ENCODE data around the gene GPR39.

DNA sequence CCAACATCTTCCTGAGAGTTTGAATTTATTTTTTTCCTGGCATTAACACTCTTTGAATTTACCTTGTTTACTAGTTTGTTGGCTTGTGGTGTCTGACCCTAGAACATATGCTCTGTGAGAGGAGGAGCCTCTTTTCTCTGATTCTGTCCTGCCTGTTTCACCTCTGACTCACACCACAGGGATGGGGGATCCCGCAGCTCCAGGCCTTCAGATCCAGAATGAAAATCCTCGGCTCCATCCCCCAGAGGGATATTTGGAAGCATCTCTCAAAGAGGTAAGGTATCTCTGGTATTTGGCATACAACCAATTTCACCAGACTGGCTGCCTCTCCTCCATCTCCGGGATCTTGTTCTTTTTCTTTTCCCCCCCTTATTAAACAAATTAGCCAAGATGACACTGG, 104.7 kb downstream of the GPR39 start:
- no peak for TF ChIP-seq POLR2A (IDR thresholded peaks at IDR 0.05)
- TF ChIP-seq, protein P1, sequence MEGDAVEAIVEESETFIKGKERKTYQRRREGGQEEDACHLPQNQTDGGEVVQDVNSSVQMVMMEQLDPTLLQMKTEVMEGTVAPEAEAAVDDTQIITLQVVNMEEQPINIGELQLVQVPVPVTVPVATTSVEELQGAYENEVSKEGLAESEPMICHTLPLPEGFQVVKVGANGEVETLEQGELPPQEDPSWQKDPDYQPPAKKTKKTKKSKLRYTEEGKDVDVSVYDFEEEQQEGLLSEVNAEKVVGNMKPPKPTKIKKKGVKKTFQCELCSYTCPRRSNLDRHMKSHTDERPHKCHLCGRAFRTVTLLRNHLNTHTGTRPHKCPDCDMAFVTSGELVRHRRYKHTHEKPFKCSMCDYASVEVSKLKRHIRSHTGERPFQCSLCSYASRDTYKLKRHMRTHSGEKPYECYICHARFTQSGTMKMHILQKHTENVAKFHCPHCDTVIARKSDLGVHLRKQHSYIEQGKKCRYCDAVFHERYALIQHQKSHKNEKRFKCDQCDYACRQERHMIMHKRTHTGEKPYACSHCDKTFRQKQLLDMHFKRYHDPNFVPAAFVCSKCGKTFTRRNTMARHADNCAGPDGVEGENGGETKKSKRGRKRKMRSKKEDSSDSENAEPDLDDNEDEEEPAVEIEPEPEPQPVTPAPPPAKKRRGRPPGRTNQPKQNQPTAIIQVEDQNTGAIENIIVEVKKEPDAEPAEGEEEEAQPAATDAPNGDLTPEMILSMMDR (IDR thresholded peaks at IDR 0.05), result no peak
